Uterus (tissue), 2 donors: ENCODE data around the gene WNK1.

Experiments used
- CTCF ChIP-seq, 4 experiments: fragments of 200-600 bp in 2 of 4; fragments of 450-650 bp in 2 of 4; sonication (generic) in 2 of 4; IDR thresholded peaks; one replicate each; pipeline ENCODE4 v1.5.1; 2016 to 2019; ENCODE audit warnings: antibody characterized with exemption in 4 of 4, mild to moderate bottlenecking in 2 of 4, moderate library complexity in 1 of 4
- POLR2A ChIP-seq, 2 donors: fragments of 450-650 bp; IDR thresholded peaks; one replicate each; pipeline ENCODE4 v1.6.1; 2016; ENCODE audit warnings: antibody characterized with exemption in 2 of 2, mild to moderate bottlenecking in 1 of 2, moderate library complexity in 1 of 2

- TF ChIP-seq CTCF (IDR thresholded peaks at IDR 0.05), result no peak
- TF ChIP-seq POLR2A (IDR thresholded peaks at IDR 0.05), result no peak
Measured at GRCh38 chr12:774051-774614, 21.8 kb downstream of the WNK1 start.
